ENCODE results near the gene HEBP2.
"Not testable (repeated sequence)": the region's sequence is repeated elsewhere in the genome, so short reads cannot be mapped to it uniquely, and the experiment has no call there.

Gene HEBP2

DNA sequence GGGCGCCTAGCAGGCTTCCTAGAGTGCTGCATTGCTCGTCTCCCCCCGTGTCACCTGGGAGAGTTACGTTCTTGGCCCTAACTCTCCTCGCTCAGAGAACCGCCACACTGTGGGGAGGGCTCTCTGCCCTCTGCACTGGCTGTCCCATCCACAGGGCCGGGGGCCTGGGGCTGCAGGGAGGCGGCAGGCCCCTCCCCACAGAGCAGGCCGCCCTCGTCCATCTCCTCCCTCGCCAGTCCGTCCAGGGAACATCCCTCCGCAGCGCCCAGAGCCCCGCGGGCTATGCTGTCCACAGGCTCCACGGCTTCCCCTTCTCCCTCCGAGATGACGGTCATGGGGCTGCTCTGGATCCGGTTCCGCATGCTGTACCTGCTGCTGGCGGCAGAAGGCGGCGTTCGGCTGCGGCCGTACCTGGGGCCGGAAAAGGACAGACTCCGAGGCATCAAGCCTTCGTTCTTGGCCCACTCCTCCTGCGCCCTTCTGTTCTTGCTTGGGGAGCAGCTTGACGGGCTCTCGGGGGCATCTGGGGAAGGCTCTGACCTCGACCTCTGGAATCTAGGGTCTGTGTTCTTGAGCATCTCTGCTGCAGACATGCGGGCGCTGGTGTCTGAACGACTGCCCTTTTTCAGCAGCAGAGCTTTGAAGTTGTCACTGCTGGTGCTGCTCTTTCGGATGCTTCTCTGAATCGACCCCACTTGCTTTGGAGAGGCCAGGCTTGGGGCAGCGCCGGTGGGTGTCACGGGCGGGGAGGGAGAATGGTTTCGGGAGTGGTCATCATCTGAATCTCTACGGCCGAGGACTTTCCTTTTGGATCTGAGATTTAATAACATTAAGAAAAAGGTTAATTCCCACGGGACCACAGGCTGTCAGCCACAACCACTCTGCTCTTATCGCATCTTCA, 20.2 kb downstream of the HEBP2 start:
- DNase-seq, result no peak

DNA sequence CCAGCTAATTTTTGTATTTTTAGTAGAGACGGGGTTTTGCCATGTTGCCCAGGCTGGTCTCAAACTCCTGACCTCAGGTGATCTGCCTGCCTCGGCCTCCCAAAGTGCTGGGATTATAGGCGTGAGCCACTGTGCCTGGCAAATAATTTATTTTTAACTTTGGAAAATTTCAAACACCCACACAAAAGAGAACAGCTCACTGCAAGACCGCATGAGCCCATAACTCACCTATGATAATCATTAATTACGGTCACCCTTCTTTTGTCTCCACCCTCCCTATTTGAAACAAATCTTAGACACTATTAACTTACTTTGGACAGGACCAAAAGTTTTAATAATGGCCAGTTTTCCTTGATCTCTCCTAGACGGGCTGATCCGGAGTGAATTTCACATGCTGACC, 21.2 kb downstream of the HEBP2 start:
- not testable (repeated sequence) for DNase-seq

DNA sequence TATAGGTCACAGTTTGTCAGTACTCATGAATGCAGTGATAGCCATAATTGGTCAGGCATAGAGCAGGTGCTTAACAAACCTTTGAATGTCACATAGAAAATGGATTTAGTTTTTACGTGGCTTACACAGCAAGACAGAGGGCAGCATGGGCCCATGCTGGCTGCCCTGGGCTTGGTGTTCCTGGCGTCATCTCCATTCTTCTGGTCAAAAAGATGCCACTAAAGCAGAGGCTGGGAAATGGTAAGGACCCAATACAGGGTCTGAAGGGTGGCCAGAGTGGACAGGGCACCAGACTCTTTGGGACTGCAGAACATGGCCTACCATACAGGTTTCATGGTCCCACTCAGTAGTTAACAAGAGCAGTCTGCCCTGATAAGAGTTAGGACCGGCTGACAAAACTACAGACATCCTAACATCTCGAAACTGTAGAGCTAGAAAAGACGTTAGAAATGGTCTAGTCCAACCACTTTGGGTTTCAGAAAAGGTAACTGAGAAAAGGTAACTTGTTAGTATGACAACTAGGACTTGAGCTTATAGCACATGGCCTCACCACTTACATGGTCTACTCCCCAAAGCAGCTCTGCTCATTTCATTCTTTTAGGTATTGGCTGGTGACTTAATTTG, 22.6 kb downstream of the HEBP2 start:
- DNase-seq, result no peak

GRCh38 chr6:138427701-138428100, 23.7 kb downstream of the HEBP2 start:
- no peak for DNase-seq

- DNase-seq, result peak; percentile 42
Observed at GRCh38 chr6:138428944-138429598, 25.0 kb downstream of the HEBP2 start.

DNA sequence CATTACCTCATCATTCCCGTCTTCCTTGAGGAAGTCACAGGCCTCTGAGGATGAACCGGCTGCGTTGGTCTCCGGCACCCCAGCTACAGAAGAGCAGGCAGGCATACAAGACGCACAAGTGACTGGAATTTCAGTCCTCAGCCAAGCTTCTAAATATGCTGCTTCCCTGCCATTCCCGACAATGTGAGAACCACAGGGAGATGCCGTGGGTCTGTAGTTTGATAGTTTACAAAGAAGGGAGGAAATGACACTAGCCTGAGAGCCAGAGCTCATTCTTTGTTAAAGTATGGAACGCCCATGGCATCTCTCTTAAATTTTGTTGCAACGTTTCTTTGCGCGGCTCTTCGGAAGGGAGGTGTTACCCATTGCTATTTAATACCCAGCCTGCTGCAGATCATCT, 25.7 kb downstream of the HEBP2 start:
- no peak for DNase-seq

DNA sequence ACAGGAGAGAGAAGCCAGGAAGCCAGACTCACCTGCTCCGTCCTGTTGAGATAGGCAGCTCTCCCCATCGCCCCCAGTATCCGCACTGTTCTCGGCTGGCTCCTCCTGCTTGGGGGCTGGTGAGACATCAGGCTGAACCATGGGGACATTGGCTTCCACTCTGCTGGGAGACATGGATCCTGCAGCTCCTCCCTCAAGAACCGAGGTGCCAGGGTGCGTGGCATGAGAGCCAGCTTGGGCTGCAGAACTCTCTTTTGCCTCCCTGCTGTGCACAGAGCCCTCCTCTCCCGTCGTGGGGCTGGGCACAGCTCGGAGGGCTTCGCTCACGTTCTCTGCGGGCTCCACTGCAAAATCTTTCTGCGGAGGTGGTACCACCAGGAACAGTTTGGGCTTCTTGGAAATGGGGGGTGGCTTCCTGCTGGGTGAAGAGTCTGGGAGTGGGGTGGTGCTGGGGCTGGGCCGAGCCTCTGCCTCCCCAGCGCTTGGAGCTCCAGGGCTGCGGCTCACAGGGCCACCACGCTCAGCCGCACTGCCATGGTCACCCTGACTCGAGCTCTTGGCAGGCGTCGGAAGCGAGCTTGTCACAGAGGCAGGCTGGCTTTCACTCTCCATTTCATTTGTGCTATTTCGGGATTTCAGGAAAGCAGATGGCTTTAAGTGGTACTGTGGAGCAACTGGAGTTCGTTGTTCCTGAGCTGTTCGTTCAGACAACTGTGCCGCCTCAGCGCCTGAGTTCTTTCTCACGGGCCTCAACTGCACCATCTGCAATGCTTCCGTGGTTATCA, 26.5 kb downstream of the HEBP2 start:
- no peak for DNase-seq

DNA sequence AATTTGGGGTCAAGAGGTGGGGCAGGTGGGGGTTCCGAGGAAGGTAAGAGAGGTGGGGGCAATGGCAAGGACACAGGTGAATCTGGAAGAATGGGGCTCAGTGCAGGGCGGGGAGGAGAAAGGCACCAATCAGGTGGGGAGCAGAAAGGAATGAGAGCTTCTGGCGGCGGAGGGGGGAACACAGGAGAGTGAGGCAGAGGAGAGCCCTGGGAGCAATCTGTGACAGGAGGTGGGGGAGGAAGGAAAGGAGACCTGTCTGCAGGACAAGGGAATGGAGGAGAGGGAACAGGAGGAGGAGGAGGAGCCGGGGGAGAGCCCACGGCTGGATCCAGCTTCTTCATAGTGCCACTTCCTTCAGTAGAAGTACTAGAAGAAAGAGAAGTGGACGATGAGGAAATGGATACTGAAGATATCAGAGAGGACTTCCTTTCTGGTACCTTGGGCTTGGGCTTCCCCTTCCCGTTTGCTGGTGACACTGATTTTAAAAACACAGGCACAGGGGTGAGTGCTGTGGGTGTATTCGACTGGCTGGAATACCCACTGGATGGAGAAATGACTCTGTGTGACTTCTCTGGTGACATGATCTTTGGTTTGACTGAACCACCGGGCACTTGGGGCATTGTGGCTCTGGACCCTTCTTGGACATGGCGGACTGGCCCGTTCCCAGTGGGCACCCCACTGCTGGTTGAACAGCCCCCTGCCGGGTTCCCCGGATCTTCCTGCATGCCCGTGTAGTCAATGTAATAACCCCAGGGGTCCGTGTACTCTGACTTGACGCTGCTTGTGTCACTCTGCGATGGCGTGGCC, 27.4 kb downstream of the HEBP2 start:
- no peak for DNase-seq

GRCh38 chr6:138432063-138432356, 28.0 kb downstream of the HEBP2 start:
- DNase-seq, result no peak

DNA sequence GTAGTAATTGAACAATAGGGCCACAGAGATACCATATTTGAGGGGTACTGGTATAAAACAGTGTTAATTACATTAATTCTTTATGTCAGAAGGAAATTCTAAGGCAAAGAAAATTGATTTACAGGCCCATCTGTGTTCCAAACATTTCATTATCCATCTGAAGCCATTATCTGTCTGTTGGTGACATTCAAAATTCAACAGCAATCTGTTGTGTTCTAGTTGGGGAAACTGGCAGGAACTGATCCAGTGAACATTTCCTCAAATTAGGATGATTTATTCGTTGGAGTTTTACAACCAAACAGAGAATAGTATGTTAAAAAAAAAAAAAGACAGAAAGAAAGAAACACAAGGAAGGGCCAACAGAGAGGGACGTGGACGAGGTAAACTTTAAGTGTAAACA, 30.1 kb downstream of the HEBP2 start:
- DNase-seq, result no peak

DNA sequence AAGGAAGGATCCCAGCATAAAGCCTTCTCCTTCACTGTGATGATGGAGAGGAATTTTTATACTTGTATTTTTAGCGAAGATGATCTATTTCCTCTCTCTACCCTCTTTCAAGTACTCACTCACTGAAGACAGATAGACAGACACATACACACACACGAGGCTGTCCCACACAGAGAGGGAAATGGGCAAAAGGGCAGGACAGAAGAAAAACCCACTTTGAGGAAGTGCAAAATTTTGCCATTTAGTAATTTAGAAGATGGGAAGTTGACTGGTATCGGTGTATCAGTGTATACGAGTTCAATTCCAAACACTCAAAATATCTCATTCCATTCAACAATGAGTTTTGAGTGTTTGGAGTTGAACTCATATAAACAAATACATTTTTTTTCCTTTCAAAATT, 30.9 kb downstream of the HEBP2 start:
- DNase-seq, result no peak

DNA sequence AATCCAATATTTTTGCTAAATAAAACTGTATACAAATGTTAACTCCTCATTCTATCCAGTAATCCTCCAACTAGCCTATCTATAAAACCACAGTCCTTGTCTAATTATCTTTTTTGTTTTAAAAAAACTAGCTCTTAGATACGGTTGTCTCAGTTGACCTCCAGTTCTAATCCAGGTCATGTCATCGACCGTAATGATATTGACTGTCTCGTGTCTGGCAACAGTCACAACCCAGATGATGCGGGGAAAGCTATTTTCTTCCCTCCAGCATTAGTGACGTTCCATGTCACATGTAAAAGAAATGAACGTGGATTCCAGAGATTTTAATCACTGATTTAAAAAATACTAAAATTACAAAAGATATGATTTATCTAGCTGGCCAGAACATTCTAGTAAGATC, 35.5 kb downstream of the HEBP2 start:
- no peak for DNase-seq

GRCh38 chr6:138440296-138440695, 36.3 kb downstream of the HEBP2 start:
- no peak for DNase-seq

DNA sequence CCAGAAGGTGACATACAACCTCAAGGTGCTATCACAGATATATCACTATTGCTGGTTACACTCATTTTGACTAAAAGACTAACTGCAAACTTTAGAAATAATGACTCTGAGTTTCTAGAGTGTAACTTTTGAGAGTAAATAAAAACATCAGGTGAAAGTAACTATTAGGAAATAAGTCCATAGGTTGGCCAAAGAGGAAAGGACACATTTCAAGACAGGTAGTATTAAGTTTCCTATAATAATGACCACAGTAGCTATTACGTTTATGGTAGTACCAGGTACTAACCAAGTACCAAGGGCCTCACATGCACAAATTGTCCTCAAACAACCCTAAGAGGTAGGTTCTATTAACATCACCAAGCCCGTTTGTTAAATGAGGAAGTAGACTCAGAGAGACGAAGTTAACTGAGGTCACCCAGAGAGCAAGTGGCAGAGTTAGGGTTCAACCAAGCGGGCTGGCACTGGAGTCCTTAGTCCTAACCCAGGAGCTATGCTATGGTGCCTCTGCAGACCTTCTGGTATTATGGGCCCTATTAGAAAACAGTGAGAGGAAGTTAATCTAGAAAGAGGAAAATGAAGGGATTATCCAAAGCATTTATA, 36.8 kb downstream of the HEBP2 start:
- no peak for DNase-seq

DNA sequence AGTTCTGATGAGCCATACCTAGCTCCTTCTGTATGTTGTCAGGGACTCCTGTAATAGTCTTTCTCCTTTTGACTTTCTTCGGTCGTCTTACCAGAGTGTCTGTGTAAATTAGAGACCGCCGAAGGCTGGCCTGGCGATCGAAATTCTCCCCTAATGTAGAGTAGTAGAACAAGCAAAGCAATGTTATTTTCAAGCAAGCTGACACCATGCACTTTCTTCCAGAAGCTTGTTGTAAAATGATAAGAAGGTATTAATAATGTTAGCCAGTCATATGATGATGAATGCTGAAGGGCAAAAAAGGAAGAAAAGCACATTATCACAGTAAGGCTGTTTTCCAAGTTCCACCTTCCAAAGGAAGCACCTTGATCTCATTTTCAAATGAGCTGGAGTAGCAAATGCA, 37.9 kb downstream of the HEBP2 start:
- DNase-seq, result no peak

DNA sequence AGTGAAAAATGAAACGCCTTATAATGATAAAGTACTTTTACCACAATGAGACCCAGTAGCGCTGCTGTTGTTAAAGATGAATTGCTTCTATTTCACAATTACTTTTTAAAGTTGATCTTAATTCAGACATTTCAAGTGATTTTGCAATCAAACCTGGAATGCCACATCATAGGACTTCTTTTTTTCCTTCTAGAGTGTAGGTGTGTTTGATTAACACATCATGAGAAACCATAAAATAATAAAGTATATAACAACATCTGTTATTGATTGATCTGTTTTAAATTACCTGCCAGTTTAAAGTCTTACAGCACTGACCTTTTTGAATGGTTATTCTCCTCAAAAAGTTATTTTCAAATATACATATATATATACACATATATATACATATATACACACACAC, 38.6 kb downstream of the HEBP2 start:
- no peak for DNase-seq

DNA sequence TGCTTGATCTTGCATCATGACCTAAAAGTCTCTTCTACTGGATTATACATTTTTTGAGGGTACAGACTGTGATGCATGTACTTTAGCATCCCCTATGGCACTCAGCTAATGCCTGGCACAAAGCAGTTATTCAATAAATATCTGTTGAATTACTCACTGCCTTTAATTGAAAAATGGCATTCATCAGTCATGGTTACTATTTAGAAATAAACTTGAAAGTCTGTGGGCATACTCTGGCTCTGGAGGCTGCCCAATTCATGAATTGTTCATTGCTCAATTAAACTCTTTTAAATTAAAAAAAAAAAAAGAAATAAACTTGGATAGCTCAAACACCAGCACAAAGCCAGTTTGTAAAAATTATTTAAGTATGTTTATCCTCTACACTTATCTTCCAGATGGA, 40.0 kb downstream of the HEBP2 start:
- no peak for DNase-seq

DNA sequence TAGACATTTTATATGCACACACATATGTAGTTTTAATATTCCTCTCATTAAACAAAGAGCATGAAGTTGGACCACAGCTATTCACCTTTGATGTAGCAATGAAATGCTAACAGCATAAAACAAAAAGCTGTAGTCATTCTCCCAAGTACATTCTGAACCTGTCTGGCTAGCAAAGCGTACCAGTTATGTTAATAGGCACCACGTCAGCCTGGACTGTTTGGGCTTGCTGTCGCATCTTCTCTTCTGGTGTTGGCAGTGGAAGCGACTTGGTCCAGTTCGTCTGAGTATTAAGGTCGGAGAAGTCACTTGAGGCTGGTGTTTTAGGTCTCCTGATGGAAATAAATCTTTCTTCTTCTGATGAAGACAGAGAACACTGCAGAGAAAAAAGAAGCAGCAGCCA, 42.8 kb downstream of the HEBP2 start:
- no peak for DNase-seq

DNA sequence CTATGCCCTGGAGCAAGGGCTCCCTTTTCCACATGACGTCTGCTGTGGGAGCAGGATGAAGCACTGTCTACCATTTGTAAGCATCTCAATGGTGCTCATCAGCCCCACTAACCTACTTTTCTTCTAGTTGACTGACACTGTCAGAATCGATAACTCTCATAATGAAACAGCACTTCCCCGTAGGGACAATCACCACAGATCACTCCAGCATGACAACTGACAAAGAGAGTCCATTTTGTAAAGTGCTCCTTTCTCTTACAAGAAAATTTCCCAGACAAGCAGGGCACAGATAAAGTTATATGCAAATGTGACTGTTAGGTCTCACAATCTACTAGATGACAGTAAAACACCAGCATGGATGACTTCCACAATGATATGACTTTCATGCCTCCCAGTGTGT, 46.4 kb downstream of the HEBP2 start:
- DNase-seq, result no peak

- no peak for DNase-seq
Observed at GRCh38 chr6:138451043-138451442, 47.0 kb downstream of the HEBP2 start.

- peak; percentile 67 for DNase-seq
Observed at GRCh38 chr6:138454981-138455706, 51.1 kb downstream of the HEBP2 start.
